Adrenal gland (tissue), 12 donors: ENCODE data around the gene PPIL6. TPM values are rescaled to one million over a fixed set of nuclear protein-coding genes. Genes with fewer than 3 reads are reported as not detected.

Experiments
- DNase-seq, 7 donors: peaks; one replicate each; pipeline ENCODE4 v3.0.0-alpha.2; 2019 to 2020
- H3K27ac ChIP-seq, 5 donors: fragments of 200-600 bp; sonication (generic) in 4 of 5; 1 replicate in 3 of 5; 2 replicates in 2 of 5; pipeline versions ENCODE4 v1.5.1 to v1.8.0; 2016 to 2020; ENCODE audit warnings: mild to moderate bottlenecking in 1 of 5
- H3K27me3 ChIP-seq: fragments of 200-600 bp; 2 replicates; pipeline ENCODE4 v1.8.0; 2021
- H3K36me3 ChIP-seq, 2 donors: fragments of 200-600 bp; replicated peaks in 1 of 2; 1 replicate in 1 of 2; 2 replicates in 1 of 2; pipeline versions ENCODE4 v1.5.1 to v1.8.0; 2018 to 2022
- H3K4me1 ChIP-seq, 2 donors: fragments of 200-600 bp; replicated peaks in 1 of 2; 1 replicate in 1 of 2; 2 replicates in 1 of 2; pipeline versions ENCODE4 v1.5.1 to v1.8.0; 2018 to 2021
- H3K4me3 ChIP-seq, 4 donors: fragments of 200-600 bp; sonication (generic) in 3 of 4; one replicate each; pipeline ENCODE4 v1.5.1; 2016 to 2018
- H3K9me3 ChIP-seq, 3 donors: fragments of 200-600 bp; sonication (generic) in 1 of 3; replicated peaks in 1 of 3; 1 replicate in 2 of 3; 2 replicates in 1 of 3; pipeline versions ENCODE4 v1.5.1 to v1.8.0; 2016 to 2021
- POLR2A ChIP-seq, 2 donors: fragments of 450-650 bp; IDR thresholded peaks; one replicate each; pipeline ENCODE4 v1.6.1; 2017; ENCODE audit warnings: antibody characterized with exemption in 2 of 2, mild to moderate bottlenecking in 2 of 2, moderate library complexity in 1 of 2
- WGBS, 4 donors: extraction: QIAGEN DNeasy Blood & Tissue Kit in 2 of 4; methylation state at CpG; one replicate each; pipeline versions ENCODE4 v1.1.5 to v1.1.7; 2013 to 2017; 5-methylcytosine and 5-hydroxymethylcytosine counted together
- intact Hi-C, 2 donors: fragments of 100-400 bp; cut with DNase I; formaldehyde crosslinking; loops; one replicate each; pipeline versions ENCODE4 v1.14.1 to v1.15.0; 2022 to 2023
- polyA plus RNA-seq, 3 donors: library from polyadenylated mRNA; stranded (reverse); fragments of 200-250 nt in 2 of 3; fragments of 350-450 nt in 1 of 3; fragmentation: Illumina TruSeq in 1 of 3; extraction: RNeasy Lipid Tissue Mini Kit (QIAGEN cat#74804) in 1 of 3; gene quantifications; one replicate each; pipeline ENCODE4 v1.2.3, GENCODE V29; 2013 to 2014
- total RNA-seq, 9 donors: library from RNA; depleted of rRNA in 4 of 9; stranded (reverse); fragments of >200 nt in 4 of 9; fragments of 120-200 nt in 1 of 9; fragmentation: NEBNext Ultra II Directional in 1 of 9; extraction: Animal tissue kit (Norgen Biotek cat#: 25700) in 1 of 9; gene quantifications; one replicate each; pipeline versions ENCODE4 v1.1.0 to v1.2.4, GENCODE V29; 2013 to 2023
- TF ChIP-seq, protein P1 (sequence below), 6 experiments: fragments of 450-650 bp in 4 of 6; fragments of 200-600 bp in 2 of 6; sonication (generic) in 1 of 6; IDR thresholded peaks; 1 replicate in 5 of 6; 2 replicates in 1 of 6; pipeline versions ENCODE4 v1.5.1 to v1.8.0; 2016 to 2021; ENCODE audit warnings: antibody characterized with exemption in 6 of 6, mild to moderate bottlenecking in 2 of 6, moderate library complexity in 1 of 6
- donor health status: healthy with polysubstance abuse.
- donor health status: Bipolar disorder and iron deficiency.
- donor health status: DM: yes; HTN: yes; CAD: no.
- donor health status: DM: no; HTN: no; CAD: no.
- donor health status: DM: no; HTN: no; CAD: no.
- donor health status: DM: yes; HTN: yes; CAD: no.

Gene PPIL6
- total and polyA plus RNA-seq, 12 donors, result 0.48 to 3.3 (median 1.3) TPM

DNA sequence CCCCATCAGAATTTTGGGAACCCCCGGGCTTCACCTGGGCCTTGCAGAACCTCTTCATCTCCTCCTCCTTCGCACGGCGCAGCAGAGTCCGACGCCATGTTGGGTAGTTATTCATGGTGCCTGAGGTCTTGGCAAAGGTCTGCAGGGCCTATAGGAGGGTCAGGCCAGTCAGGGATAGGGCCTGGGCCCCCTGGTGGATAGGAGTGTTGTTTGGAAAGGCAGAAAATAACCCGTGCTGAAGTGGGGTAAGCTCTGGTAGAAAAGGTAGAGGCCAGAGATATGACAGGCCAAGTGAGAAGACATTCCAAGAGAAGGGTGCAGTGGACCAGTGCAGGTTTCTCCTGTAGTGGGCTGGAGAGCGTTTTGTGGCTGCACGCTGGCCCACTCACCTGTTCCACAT, 5.0 kb upstream of the PPIL6 start:
- WGBS, 4 donors, result 87 to 93% (median 92%) methylated on average over 9 of the region's 9 CpGs
- intact Hi-C loops, result no loop called here

DNA sequence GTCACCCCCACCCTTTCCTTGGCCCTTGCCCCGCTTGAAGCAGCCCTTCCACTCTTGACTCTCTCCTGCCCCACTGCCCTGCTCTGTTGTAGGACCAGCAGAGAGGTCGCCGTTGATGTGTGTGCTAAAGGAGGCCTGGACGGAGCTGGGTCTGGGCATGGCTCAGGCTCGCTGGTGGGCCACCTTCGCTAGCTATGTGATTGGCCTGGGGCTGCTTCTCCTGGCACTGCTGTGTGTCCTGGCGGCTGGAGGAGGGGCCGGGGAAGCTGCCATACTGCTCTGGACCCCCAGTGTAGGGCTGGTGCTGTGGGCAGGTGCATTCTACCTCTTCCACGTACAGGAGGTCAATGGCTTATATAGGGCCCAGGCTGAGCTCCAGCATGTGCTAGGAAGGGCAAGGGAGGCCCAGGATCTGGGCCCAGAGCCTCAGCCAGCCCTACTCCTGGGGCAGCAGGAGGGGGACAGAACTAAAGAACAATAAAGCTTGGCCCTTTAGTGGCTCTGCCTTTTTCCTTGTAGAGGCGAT, 3.1 kb upstream of the PPIL6 start:
- H3K4me1 ChIP-seq, result peaks cover 4 to 8% of the 10 kb centered on the region in 2 donors
- H3K4me3 ChIP-seq, result no peak overlapping the region
- 94 to 98% (median 96%) methylated on average over 5 to 10 of the region's 10 CpGs for WGBS, 4 donors
- no peak overlapping the region for H3K27ac ChIP-seq
- intact Hi-C loops, result no loop called here
- H3K27me3 ChIP-seq, result no peaks in the 10 kb centered on the region
- no peak for TF ChIP-seq POLR2A (IDR thresholded peaks at IDR 0.05)
- TF ChIP-seq, protein P1, sequence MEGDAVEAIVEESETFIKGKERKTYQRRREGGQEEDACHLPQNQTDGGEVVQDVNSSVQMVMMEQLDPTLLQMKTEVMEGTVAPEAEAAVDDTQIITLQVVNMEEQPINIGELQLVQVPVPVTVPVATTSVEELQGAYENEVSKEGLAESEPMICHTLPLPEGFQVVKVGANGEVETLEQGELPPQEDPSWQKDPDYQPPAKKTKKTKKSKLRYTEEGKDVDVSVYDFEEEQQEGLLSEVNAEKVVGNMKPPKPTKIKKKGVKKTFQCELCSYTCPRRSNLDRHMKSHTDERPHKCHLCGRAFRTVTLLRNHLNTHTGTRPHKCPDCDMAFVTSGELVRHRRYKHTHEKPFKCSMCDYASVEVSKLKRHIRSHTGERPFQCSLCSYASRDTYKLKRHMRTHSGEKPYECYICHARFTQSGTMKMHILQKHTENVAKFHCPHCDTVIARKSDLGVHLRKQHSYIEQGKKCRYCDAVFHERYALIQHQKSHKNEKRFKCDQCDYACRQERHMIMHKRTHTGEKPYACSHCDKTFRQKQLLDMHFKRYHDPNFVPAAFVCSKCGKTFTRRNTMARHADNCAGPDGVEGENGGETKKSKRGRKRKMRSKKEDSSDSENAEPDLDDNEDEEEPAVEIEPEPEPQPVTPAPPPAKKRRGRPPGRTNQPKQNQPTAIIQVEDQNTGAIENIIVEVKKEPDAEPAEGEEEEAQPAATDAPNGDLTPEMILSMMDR (IDR thresholded peaks at IDR 0.05), result no peak
- no peaks in the 10 kb centered on the region for H3K9me3 ChIP-seq
- no peak for DNase-seq
- peaks cover 0 to 10% of the 10 kb centered on the region in 2 donors for H3K36me3 ChIP-seq

More for the DNA sequence above, 5.0 kb upstream of the PPIL6 start:
- no peak for DNase-seq
- no peaks in the 10 kb centered on the region for H3K9me3 ChIP-seq
- H3K4me3 ChIP-seq, result no peak overlapping the region
- H3K27me3 ChIP-seq, result no peaks in the 10 kb centered on the region
- TF ChIP-seq POLR2A (IDR thresholded peaks at IDR 0.05), result no peak
- TF ChIP-seq, protein P1 (IDR thresholded peaks at IDR 0.05), result no peak
- peaks cover 0 to 10% of the 10 kb centered on the region in 2 donors for H3K36me3 ChIP-seq
- H3K27ac ChIP-seq, result no peak overlapping the region
- H3K4me1 ChIP-seq, result peaks cover 4 to 8% of the 10 kb centered on the region in 2 donors

DNA sequence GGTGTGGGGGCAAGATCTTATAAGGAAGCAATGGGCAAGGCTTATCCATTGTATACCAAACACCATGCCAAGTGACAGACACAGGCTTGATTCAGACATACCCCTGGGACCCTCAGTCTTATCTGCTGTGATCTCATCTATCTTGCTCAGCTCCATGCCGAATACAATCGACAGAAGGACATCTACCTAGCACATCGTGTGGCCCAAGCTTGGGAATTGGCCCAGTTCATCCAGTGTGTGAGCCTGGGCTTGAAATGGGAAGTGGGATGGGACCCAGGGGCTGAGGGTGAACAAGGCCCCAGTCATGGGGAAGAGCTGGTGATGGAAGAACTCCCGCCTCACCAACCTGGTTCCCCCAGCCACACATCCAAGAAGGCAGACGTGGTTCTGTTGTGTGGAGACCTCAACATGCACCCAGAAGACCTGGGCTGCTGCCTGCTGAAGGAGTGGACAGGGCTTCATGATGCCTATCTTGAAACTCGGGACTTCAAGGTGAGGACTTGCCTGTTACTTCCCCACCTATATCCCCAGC, 2.0 kb upstream of the PPIL6 start:
- intact Hi-C loops, result no loop called here
- H3K27ac ChIP-seq, result no peak overlapping the region

DNA sequence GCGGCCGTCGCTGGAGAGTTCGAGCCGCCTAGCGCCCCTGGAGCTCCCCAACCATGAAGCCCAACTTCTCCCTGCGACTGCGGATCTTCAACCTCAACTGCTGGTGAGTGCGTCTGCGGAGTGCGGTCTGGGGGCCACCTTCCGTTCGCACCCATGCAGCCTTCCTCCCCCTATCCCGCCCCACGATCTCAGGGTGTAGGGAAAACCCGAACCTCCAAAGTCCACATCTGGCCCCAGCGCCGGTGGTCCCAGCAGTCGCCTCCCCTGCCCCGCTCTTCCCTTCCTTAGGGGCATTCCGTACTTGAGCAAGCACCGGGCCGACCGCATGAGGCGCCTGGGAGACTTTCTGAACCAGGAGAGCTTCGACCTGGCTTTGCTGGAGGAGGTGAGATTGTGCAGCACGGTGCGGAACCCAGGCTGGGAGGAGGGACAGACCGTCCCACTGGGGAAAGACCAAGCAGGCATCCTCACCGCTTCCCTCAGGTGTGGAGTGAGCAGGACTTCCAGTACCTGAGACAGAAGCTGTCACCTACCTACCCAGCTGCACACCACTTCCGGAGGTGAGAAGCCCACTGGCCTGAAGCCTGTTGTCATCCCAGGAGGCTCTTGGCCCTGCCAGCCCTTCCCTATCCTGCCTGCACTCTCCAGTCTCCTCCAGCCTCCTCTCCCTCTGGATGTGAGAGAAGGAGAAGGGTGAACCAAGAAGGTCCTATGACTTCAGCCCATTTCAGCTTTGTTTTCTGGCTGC, 815 bp upstream of the PPIL6 start:
- peak; percentile 51 to 76 (median 52) for DNase-seq

More for the DNA sequence above, 2.0 kb upstream of the PPIL6 start:
- H3K9me3 ChIP-seq, result no peaks in the 10 kb centered on the region
- H3K4me3 ChIP-seq, result no peak overlapping the region
- H3K4me1 ChIP-seq, result peaks cover 4 to 8% of the 10 kb centered on the region in 2 donors
- WGBS, 4 donors, result 92 to 100% (median 97%) methylated on average over 6 of the region's 6 CpGs
- no peaks in the 10 kb centered on the region for H3K27me3 ChIP-seq
- no peak for TF ChIP-seq POLR2A (IDR thresholded peaks at IDR 0.05)
- TF ChIP-seq, protein P1 (IDR thresholded peaks at IDR 0.05), result no peak
- H3K36me3 ChIP-seq, result peaks cover 0 to 10% of the 10 kb centered on the region in 2 donors
- DNase-seq, result no peak

More for the DNA sequence above, 815 bp upstream of the PPIL6 start:
- no peak for TF ChIP-seq POLR2A (IDR thresholded peaks at IDR 0.05)
- TF ChIP-seq, protein P1 (IDR thresholded peaks at IDR 0.05), result peak in 2 of 6 experiments; percentile 18 to 43
- peaks cover 4 to 8% of the 10 kb centered on the region in 2 donors for H3K4me1 ChIP-seq
- WGBS, 4 donors, result 3 to 6% (median 3%) methylated on average over 12 to 31 of the region's 31 CpGs
- H3K4me3 ChIP-seq, result peak overlapping the region; percentile 9 to 83 (median 70)
- H3K36me3 ChIP-seq, result peaks cover 0 to 10% of the 10 kb centered on the region in 2 donors
- H3K9me3 ChIP-seq, result no peaks in the 10 kb centered on the region
- intact Hi-C loops, result no loop called here
- H3K27me3 ChIP-seq, result no peaks in the 10 kb centered on the region
- peak overlapping the region in 4 of 5 donors; percentile 38 to 77 (median 60) for H3K27ac ChIP-seq
